Stimulated activated CD8-positive, alpha-beta memory T cell treated with anti-CD3 and anti-CD28 coated beads, Interleukin-7, amount 100 ng/mL, for 4 hours (primary cell): ENCODE results near the gene DGCR6L.
A peak's percentile ranks its signal among the peaks of the same experiment; 100 is the strongest.
"Not testable (repeated sequence)": the region's sequence is repeated elsewhere in the genome, so short reads cannot be mapped to it uniquely, and the experiment has no call there.

Source experiments
- DNase-seq, 2 donors: peaks; one replicate each; pipeline ENCODE4 v3.0.0-alpha.2; 2020; ENCODE audit warnings: low read depth in 2 of 2

DGCR6L gene

DNA sequence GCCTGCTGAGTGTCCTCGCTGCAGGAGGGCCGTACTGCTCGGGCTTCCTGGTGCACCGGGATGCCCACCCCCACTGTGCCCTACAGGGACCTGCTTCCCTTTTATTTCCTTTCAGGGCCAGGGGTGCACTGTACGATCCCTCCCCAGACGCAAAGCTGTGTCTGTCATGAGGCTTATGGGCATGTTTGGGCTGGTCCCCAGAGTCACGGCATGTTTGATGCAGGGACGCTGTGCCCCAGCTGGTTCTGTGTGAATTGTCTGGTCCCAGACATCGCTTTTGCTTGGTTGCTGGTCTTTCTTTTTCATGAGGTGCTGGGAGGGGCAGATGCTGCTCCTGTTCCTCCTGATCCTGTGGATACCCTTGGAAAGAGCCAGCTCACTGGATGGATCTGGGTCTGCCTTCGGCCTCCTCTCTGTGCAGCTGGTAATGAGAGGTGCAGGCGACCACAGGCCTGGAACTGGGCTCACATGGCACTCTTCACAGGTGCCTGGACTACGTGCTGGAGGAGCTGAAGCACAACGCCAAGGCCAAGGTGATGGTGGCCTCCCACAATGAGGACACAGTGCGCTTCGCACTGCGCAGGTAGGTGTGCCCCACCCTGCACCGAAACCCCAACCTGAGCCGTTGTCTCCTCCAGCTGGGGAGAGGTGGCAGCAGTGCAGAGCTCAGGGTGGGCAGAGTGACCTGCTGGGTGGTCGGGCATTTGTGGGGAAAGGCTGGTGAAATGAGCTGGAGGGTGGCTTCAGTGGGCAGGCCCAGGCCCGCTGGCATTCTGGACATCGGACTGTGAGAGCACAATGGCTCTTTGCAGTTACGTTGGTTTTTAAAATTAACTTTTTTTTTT, 10.8 kb downstream of the DGCR6L start:
- not testable (repeated sequence) for DNase-seq

DNA sequence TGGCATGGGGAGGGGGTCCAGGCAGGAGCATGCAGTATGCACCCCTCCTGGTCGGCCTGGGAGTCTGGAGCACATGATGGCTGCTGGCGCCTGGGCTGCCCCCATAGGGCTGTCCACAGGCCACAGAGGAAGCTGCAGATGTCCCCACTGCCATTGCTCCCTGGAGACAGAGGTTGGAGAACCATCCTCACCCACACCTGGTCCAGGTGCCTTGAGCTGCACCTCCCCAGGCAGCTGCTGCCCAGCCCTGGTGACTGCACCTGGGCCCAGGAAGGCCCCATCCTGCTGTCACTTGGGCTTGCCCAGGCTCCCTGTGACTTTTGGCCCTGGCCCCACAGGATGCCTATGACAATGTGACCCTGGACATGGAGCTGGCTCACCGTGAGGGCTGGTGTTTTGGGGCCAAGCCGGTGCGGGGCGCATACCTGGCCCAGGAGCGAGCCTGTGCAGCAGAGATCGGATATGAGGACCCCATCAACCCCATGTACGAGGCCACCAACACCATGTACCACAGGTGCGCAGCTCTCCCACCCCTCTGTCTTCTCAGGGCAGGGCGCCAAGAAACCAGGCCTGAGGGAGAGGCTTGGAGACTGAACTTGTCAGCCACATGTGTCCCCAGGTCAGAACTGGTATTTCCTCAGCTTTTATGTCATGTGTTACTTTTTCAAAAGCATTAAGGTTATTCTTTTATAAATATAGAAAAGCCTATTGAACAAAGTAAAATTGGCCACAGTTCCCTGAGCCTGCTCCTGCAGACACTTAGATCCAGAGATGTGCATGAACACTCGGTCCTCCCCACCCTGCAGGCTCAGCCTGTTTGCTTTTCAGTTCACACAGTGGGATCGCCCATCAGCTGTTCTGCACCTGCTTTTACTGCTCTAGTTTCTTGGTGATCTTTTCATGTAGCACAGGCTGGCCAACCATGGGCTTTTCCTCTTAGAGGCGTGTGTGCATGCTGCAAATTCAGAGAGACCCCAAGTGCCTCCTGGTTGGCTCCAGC, 12.1 kb downstream of the DGCR6L start:
- DNase-seq = not testable (repeated sequence)

DNA sequence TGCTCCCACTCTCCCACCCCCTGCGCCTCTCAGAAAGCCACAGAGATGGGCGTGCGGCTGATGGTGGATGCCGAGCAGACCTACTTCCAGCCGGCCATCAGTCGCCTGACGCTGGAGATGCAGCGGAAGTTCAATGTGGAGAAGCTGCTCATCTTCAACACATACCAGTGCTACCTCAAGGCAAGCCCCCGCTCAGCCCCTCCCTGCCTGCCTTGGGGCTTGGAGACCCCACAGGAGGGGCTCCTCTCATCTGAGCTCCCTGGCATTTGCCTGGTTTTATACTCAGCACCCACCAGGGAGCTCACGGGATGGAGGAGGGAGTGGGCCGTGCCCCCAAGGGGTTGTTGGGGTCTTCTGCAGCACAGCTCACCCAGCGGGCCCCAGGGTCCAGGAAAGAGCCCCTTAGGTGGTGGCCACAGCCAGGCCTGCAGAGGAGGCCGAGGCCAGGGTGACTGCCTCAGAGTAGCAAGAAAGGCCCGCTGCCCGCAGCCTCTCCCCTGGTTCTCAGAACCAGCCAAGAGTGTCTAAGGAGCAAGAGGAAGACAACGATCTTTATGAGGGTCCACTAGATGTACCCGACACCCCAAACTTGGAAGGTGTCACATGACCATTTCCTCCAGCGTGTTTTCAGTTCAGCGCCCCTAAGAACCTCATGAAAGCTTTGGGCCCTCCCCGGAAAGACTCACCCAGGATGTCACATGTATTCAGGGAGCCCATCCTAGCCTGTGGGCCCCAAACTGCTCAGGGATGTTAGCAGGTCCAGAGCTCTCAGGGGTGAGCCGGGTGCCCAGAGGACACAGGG, 13.0 kb downstream of the DGCR6L start:
- DNase-seq = not testable (repeated sequence)

DNA sequence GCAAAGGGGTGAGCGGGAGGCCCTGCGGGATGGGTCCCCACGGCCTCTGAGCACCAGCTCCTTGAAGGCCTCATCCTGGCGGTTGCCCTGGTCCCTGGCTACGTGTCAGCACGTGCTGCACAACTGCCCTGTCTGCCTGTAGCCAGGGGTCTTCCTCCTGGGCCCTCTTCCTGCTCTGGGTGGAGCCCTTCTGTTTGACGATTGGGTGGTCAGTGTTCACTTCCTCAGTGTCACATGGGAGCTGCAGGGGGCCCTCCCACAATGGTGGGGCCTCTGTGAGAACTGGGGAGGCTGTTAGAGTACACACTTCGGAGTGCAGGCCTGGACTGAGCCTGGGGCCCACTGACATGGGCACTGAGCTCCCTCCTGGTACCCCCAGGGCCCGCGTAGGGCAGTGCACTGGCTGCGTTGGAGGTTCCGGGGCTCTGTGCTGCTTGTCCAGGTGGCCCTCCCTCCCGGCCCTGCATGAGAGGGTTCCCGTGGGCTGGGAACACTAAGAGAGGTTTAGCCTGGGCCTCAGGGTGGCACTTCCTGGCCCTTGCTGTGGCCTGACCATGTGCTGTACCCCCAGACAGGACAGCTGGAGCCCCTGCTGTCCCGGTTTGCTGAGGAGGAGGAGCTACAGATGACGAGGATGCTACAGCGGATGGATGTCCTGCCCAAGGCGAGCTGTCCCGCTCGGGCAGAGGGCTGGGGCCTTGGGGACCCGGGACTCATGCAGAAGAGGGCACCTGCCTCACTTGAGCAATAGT, 13.8 kb downstream of the DGCR6L start:
- no peak for DNase-seq

DNA sequence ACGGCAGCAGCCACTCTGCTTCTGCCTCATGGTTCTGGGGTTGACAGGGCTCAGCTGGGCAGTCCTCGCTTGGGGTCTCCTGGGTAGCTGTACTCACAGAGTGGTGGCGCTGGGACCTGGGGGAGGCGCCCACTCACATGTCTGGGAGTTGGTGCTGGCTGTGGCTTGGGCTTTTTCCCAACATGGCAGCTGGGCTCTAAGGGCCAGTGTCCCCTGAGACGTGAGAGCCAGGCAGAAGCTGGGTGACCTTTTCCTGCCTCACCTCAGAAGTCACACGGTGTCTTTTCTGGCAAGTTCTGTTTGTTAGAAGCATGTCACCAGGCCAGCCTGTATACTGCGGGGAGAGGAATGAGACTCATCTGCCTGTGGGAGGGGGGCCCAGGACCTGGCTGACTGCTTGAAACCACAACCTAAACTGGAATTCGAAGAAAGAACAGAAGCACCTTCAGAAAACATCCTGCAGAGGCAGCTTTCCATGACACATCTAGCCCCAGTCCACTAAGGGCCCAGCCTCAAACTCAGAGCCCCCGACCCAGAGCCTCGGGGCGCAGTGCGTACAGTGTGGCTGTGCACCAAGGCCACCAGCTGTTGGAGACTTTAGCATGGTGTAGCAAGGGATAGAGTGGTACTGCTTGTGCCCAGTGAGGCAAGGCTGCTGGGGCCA, 14.5 kb downstream of the DGCR6L start:
- DNase-seq = not testable (repeated sequence)

DNA sequence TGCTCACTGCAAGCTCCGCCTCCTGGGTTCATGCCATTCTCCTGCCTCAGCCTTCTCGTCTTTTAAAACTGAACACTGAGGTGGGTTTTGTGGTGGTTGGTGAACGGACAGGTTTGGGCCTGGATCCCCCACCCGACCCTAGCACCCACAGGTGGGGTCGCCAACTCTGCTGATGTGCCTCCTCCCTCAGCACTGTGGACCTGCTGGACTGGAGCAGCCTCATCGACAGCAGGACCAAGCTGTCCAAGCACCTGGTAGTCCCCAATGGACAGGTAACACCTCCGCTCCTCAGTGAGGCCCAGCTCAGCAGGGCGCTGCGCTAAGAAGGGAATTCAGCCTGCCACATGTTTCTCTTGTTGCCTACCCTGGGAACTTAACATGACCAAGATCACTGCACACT, 15.2 kb downstream of the DGCR6L start:
- DNase-seq = no peak

DNA sequence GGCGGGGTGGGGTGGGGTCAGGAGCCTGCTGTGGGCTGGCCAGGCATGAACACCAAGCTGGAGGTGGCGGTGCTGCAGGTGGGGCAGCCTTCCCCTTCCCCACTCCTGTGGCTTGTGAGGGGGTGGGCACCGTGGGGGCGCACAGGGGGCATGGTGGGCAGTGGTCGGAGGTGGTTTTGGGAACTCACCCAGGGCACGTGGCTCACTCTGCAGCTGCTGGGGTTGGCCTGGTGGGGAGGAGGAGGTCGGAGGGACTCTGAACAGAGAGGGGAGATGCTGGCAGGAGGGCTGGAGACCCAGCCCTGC, 16.7 kb downstream of the DGCR6L start:
- DNase-seq = not testable (repeated sequence)

DNA sequence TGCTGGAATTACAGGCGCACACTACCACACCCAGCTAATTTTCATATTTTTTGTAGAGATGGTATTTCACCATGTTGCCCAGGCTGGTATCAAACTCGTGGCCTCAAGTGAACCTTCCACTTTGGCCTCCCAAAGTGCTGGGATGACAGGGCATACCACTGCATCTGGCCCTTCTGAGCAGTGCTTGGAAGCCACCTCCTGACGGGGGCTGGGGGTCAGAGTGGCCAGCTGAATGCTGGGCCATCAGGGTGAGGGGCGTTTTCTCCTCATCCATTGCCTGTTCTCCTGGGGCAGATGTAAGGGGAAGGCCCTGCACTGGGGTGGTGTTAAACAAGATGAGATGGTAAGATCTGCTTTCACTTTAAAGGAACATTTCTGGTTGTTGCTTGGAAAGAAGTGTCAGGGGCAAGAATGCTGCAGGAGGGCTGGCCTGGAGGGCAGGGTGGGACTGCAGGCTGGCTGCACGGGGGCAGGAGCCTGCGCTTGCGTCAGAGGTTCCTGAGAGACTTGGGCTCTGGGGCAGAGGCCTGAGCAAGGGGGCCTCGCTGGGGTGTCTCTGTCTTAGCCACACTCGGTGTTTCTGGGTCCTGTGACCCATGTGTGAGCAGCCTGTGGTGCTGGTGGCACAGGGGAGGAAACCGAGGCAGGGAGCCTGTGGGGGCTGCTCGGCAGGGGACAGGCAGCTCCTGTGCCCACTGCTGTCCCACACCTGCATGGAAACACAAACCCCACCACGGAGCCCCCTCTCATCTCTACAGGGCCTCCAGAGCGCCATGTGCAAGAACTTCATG, 17.2 kb downstream of the DGCR6L start:
- no peak for DNase-seq

DNA sequence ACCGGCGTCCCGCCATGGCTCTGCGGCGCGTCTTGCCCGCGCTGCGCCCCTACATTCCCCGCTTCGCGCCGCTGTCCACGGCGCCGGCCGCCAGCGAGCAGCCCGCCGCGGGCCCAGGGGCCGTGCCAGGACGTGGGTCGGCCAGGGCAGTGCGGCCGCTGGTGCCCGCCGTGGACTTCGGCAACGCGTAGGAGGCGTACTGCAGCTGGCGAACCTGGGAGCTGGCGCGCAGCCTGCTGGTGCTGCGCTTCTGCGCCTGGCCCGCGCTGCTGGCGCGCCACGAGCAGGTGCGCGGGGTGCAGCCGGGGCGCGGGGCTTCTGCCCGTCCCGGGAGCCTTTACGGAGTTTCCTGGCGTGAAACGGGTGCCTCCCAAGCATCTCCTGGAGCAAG, 20.1 kb downstream of the DGCR6L start:
- DNase-seq = no peak

DNA sequence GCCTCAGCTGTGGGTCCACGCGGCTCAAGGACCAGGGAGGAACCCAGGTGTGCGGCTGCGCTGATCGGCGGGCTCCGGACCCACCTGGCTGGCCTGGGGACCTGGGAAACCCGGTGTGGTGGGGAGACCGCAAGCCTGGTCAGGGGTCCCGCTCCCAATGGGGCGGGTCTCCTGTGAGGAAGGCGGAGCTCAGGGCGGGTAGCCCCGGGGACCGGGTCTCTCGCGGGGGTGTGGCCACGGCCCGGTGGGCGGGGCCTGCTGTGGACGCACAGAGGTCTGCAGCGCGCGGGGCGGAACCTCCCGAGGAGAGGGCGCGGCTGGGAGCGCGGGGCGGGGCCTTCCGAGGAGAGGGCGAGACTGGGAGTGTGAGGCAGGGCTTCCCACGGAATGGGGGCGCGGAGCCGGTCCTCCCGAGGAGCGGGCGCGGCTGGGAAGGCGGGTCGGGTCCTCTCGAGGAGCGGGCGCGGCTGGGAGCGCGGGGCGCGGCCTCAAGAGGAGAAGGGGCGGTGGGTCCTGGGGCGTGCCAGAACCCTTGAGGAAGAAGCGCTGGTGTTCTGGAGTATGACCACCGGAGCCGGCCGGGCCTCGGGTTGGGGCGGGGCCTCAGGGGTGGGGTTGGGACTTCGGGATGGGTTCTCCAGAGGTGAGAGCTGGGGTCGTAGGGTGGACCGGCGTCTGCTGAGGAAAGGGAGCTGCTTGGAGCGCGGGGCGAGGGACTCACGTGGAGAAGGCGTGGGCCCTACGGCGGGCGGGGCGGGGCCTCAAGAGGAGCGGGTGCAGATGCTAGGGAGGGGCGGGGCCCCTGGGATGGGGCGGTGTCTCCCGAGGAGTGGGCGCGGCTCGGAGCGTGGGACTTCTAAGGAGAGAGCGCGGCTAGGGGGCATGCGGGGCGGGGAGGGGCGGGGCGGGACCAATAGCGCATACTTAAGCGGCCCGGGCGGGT, 20.8 kb downstream of the DGCR6L start:
- DNase-seq = peak; percentile 88 to 90

DNA sequence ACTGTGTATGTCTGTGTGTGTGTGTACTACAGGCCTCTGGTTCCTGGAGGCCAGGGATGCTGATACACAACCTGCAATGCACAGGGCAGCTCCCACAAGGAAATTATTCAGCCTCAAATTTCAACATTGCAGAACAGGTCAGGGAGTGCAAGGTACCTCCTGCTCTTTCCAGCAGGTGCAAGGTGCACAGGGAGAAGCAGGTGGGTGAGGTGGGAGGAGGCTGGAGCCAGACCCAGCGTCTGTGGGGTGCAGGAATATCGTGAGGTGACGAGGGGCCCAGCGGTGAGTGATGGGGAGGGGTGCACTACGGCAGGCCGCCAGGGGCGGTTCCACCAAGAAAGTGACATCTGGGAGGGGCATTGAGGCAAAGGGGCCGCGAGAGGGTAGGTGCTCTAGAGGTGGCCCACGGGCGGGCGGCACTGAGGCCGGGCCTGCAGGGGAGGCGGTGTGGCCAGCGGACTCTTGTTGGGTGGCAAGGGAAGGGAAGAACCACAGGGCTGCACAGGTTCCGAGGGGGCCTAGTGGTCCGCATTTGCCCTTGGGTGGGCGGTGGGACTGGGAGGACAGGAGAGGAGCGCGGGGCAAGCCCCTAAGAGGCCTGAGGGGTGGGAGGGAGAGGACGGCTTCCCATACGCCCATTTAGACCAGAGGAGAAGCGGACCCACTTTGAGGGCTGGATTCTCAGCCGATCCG, 21.6 kb downstream of the DGCR6L start:
- no peak for DNase-seq

DNA sequence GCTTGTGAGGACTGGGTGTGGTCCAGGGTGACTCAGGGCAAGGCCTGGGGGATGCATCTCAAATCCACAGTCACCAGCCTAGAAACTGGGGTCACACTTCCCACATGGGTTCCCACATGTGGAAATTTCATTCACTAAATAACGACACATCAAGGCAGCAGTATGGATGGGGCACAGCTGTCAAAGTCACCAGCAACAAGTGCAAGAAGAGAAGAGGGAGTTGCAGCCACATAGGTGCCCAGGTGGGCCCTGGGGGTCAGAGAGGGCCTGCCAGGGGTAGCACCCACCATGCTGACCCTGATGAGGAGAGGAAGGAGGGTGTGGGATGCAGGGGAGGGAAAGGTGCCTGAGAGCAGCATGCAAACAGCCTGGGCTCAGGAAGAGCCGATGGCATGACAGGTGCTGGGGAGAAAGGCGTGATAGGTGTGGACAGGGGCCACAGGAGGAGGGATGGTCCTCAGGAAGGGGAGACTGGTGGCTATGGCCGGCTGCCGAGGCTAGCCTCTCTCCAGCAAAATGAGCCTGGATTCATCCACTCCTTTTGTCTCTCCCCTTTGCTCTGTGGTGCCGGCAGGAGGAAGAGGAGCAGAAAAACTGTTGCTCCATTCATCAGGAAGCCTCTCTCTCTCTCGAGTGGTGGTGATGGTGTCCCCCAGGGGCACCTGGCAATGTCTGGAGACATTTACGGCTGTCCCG, 22.3 kb downstream of the DGCR6L start:
- no peak for DNase-seq

DNA sequence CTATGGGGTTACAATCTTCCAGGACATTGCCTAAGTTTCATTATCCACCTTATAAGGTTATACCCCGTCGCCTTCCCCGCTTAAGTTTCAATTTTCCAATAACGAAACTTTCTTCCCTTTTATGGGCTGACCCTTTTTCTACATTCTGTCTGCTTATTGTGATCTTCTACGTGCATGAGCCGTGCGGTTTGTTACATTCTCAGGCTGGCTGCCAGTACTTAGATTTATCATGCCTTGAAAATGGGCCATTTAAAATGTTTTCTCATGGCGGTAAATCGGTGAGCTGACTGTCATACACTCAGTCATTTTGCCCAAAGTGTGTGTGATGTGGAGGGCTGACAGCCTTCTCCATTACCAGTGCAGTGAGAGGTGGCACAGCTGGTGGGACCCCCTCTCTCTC, 23.3 kb downstream of the DGCR6L start:
- DNase-seq = no peak

DNA sequence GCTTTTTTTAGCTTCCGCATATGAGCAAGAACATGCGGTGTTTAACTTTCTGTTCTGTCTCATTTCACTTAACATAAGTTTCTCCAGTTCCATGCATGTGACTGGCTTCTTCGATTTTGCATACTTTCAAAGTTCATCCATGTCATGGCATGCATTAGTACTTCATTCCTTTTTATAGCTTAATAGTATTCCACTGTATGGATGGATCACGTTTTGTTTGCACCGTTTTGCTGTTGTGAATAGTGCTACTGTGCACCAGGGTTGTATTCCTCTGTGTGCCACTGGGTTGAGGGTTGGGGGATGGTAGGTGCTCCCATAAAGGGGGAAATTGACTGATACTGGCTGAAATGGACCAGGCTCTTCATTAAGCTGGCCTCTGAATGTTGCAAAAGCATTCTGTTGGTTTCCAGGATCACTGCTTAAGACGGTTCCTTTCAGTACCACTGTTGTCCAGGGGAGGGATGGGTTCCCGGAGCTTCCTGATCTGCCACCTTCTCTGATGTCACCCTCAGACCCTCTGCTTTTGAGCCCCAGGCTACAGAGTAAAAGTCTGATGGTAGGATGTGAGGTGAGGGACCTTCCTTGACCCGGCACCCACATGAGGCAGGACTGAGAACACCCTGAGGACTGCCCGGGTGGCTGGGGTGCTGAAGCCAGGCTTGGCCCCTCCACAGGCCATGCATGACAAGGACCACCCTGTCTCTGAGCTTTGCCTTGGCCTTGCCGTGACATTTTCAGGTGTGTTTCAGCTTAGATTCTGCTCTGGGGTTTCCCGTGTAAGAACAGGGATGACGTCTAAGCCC, 24.4 kb downstream of the DGCR6L start:
- DNase-seq = no peak

DNA sequence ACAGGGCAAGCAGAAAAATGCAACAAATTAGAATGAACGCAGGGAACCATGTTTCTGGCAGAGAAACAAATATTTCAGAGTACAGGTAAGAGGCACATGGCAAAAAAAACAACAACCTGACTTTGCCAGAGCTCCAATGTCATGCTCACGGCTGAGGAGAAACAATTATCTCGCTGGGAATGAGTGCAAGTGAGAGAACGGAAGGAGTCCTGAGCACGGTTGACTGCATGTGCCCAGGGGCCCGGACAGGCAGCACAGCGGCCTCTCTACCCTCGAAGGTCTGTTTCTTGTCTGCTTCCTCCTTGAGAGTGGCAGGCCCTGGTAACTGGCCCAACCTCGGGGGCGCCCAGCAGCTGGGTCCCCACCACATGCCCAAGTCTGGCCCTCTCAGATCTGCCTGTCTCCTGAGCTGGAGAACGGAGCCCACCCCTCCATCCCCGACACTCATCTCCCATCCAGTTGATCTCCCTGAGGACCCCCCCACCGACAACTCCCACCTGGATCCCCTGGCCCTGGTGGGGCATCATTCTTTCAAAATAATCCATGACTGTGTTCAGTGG, 27.1 kb downstream of the DGCR6L start:
- DNase-seq = no peak

DNA sequence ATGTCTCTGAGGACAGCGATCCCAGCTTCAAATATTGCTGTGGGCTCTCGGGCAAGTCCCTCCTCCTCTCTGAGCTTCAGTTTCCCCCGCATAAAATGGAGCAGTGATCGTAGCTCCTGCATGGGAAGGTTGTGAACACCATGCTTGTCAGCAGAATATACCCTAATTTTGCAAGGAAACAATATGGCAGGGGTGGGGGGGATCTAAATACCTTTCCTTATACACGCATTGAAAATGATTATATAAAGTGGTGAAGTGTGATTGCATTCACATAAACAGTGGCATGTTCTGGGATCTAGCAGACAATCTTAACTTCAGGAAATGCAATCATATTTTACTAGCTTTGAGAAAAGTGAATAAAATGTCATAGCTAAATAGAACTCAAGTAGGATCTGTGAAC, 27.8 kb downstream of the DGCR6L start:
- DNase-seq = no peak
